Activated CD4-positive, alpha-beta T cell treated with anti-CD3 and anti-CD28 coated beads for 48 hours (primary cell): ENCODE data around the gene RCSD1.

Experiments used
- DNase-seq: peaks from one replicate; pipeline ENCODE4 v3.0.0-alpha.2; 2020

Gene RCSD1

GRCh38 chr1:167644551-167644950, 14.5 kb downstream of the RCSD1 start:
- DNase-seq, result no peak

GRCh38 chr1:167645140-167645541, 15.1 kb downstream of the RCSD1 start:
- DNase-seq, result no peak

- DNase-seq, result no peak
These were observed 15.8 kb downstream of the RCSD1 start for GRCh38 chr1:167645625-167646414.

- no peak for DNase-seq
These were observed 18.3 kb downstream of the RCSD1 start for GRCh38 chr1:167648252-167648849.

- DNase-seq, result no peak
These were observed 19.1 kb downstream of the RCSD1 start for GRCh38 chr1:167648978-167649744.

GRCh38 chr1:167650269-167651160, 20.5 kb downstream of the RCSD1 start:
- no peak for DNase-seq

- DNase-seq, result no peak
These were observed 21.2 kb downstream of the RCSD1 start for GRCh38 chr1:167651161-167651693.

GRCh38 chr1:167654975-167655575, 25.0 kb downstream of the RCSD1 start:
- no peak for DNase-seq

- no peak for DNase-seq
These were observed 26.6 kb downstream of the RCSD1 start for GRCh38 chr1:167656657-167657056.

- no peak for DNase-seq
These were observed 28.7 kb downstream of the RCSD1 start for GRCh38 chr1:167658574-167659328.

GRCh38 chr1:167659450-167659849, 29.4 kb downstream of the RCSD1 start:
- DNase-seq, result no peak

GRCh38 chr1:167659881-167660280, 29.8 kb downstream of the RCSD1 start:
- no peak for DNase-seq

- DNase-seq, result no peak
These were observed 31.7 kb downstream of the RCSD1 start for GRCh38 chr1:167661527-167662426.

- no peak for DNase-seq
These were observed 33.2 kb downstream of the RCSD1 start for GRCh38 chr1:167663002-167663772.

GRCh38 chr1:167665469-167665868, 35.4 kb downstream of the RCSD1 start:
- DNase-seq, result no peak

- DNase-seq, result no peak
These were observed 36.4 kb downstream of the RCSD1 start for GRCh38 chr1:167666416-167666815.

- DNase-seq, result no peak
These were observed 37.5 kb downstream of the RCSD1 start for GRCh38 chr1:167667536-167667935.

- no peak for DNase-seq
These were observed 38.1 kb downstream of the RCSD1 start for GRCh38 chr1:167668108-167668507.
